ENCODE results near the gene WDR7.

Gene WDR7

DNA sequence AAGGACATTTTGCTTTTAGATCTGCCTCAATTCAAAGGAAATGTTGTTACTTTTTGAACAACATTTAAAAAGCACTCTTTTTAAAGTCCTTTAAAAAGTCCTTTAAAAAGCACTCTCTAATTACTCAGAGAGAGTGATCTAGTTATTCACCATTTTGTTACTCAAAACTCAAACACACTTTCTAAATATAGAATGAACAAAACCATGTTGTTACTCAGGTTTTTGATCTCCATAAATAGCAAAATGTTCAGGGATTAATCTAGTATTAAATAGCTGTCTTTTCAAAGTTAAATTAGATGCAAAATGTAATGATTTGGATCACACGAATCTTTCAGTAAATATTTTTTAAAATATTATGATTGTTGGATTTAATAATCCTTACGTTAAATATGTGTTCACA, 352.2 kb downstream of the WDR7 start:
- Histone ChIP-seq H3K4me1 (ENCODE audit: control insufficient read depth, low read depth, low read length) (no peaks in the 10 kb centered on the region), H3K9ac (ENCODE audit: low read length) (no peak overlapping the region), H2BK120ac (ENCODE audit: low read depth, low read length) (no peak overlapping the region), H3K4ac (ENCODE audit: low read depth, low read length) (no peak overlapping the region), H3K79me2 (ENCODE audit: control insufficient read depth, insufficient read depth, low read length) (no peaks in the 10 kb centered on the region), H4K5ac (ENCODE audit: low read length) (no peak overlapping the region), H3K79me1 (ENCODE audit: low read length) (no peaks in the 10 kb centered on the region), H2BK5ac (ENCODE audit: low read length) (no peak overlapping the region), H3K4me3 (ENCODE audit: low read length) (no peak overlapping the region), H3K23ac (ENCODE audit: low read length) (no peak overlapping the region), H3K56ac (ENCODE audit: low read length) (no peak overlapping the region), H2BK15ac (replicated peaks; ENCODE audit: low read depth) (no peak overlapping the region), H3K4me2 (ENCODE audit: low read length) (no peak overlapping the region), H2AK5ac (ENCODE audit: low read length) (no peak overlapping the region), H3K27ac (ENCODE audit: low read depth, low read length) (no peak overlapping the region), H4K8ac (ENCODE audit: low read depth, low read length) (no peak overlapping the region), H3K18ac (ENCODE audit: low read length) (no peak overlapping the region), H3K36me3 (ENCODE audit: control insufficient read depth, insufficient read depth, low read length) (no peaks in the 10 kb centered on the region), H3K27me3 (ENCODE audit: insufficient read depth, low read length, poor library complexity) (no peaks in the 10 kb centered on the region)
- no peak for DNase-seq
- 100% methylated on average over 1 of the region's 2 CpGs for WGBS (ENCODE audit: extremely low coverage, insufficient coverage, low lambda C conversion rate)

DNA sequence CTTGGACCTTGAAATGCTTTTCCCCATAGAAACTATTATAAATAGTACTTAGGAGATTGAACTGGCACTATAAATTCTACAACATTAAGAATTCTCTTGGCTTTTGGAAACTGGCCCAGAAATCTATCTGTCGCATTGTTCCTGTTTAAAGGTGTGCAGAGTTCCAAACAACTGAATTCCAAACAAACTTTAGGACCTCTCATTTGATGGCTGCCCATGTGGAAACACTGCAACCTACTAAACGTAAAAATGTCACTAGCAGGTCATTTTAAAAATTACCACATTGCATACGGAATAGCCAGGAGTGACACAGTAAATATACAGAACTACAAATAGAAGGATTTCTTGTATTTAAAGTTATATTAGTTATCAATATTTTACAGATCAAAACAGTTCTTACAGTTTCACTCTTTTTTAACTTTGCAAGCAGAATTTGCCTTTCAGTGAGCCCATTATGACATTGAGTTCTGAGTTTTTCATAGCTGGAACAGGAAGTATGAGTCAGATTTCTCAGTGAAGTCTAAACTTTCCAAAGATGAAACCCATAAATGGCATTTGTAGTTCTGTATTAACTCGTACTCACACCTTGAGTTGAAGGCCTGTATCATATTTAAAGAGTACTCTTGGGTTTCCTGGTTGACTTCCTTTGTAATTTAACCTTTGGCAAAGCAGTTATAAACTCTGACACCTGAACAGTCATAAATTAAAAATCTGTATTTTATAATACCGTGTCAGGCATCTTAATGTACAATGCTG, 353.4 kb downstream of the WDR7 start:
- Histone ChIP-seq H3K79me2 (ENCODE audit: control insufficient read depth, insufficient read depth, low read length) (no peaks in the 10 kb centered on the region), H3K36me3 (ENCODE audit: control insufficient read depth, insufficient read depth, low read length) (no peaks in the 10 kb centered on the region), H3K4ac (ENCODE audit: low read depth, low read length) (no peak overlapping the region), H3K56ac (ENCODE audit: low read length) (no peak overlapping the region), H2BK120ac (ENCODE audit: low read depth, low read length) (no peak overlapping the region), H3K4me1 (ENCODE audit: control insufficient read depth, low read depth, low read length) (no peaks in the 10 kb centered on the region), H3K23ac (ENCODE audit: low read length) (no peak overlapping the region), H3K9ac (ENCODE audit: low read length) (no peak overlapping the region), H3K79me1 (ENCODE audit: low read length) (no peaks in the 10 kb centered on the region), H3K27me3 (ENCODE audit: insufficient read depth, low read length, poor library complexity) (no peaks in the 10 kb centered on the region), H4K8ac (ENCODE audit: low read depth, low read length) (no peak overlapping the region), H3K4me2 (ENCODE audit: low read length) (no peak overlapping the region), H4K5ac (ENCODE audit: low read length) (no peak overlapping the region), H2BK5ac (ENCODE audit: low read length) (no peak overlapping the region), H3K18ac (ENCODE audit: low read length) (no peak overlapping the region), H2AK5ac (ENCODE audit: low read length) (no peak overlapping the region), H2BK15ac (replicated peaks; ENCODE audit: low read depth) (no peak overlapping the region), H3K4me3 (ENCODE audit: low read length) (no peak overlapping the region), H3K27ac (ENCODE audit: low read depth, low read length) (no peak overlapping the region)
- no CpG with 5 or more reads among the region's 5 CpGs for WGBS (ENCODE audit: extremely low coverage, insufficient coverage, low lambda C conversion rate)
- no peak for DNase-seq

DNA sequence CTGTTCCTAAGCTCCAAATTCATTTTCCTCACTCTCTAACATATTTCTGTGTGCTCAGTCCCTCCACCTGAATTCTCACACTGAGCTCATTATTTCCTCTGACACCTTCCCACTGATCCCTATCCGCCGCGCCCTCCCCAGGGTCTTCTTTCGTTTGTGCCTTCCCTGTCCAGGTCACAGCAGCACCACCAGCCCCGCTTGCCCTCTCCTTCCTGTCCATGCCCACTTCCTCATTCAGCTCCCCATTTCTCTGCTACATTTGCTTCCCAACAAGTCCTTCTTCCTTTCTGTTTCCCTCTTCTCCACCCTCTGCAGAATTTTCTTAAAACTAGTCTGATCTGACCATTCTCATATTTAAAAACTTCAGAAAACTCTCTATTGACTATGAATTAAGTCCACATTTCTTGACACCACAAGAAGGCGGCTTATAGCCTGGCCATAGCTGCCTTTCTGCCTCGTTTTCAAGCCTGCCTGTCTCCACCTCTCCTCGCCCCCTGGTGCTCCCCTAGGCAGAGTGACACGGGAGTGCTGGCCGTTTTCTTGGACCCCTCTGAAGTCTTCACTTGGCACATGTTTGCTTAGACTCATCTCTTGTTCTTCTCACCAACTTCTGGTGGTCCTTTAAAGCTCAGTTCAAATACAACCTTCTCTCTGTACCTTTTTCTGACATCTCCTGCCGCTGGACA, 357.0 kb downstream of the WDR7 start:
- Histone ChIP-seq H3K56ac (ENCODE audit: low read length) (no peak overlapping the region), H3K4me2 (ENCODE audit: low read length) (no peak overlapping the region), H4K5ac (ENCODE audit: low read length) (no peak overlapping the region), H3K9ac (ENCODE audit: low read length) (no peak overlapping the region), H3K4ac (ENCODE audit: low read depth, low read length) (no peak overlapping the region), H3K18ac (ENCODE audit: low read length) (no peak overlapping the region), H3K23ac (ENCODE audit: low read length) (no peak overlapping the region), H3K27me3 (ENCODE audit: insufficient read depth, low read length, poor library complexity) (no peaks in the 10 kb centered on the region), H3K27ac (ENCODE audit: low read depth, low read length) (no peak overlapping the region), H3K4me3 (ENCODE audit: low read length) (no peak overlapping the region), H3K79me2 (ENCODE audit: control insufficient read depth, insufficient read depth, low read length) (no peaks in the 10 kb centered on the region), H2BK15ac (replicated peaks; ENCODE audit: low read depth) (no peak overlapping the region), H3K36me3 (ENCODE audit: control insufficient read depth, insufficient read depth, low read length) (no peaks in the 10 kb centered on the region), H2BK5ac (ENCODE audit: low read length) (no peak overlapping the region), H3K4me1 (ENCODE audit: control insufficient read depth, low read depth, low read length) (no peaks in the 10 kb centered on the region), H4K8ac (ENCODE audit: low read depth, low read length) (no peak overlapping the region), H2BK120ac (ENCODE audit: low read depth, low read length) (no peak overlapping the region), H3K79me1 (ENCODE audit: low read length) (no peaks in the 10 kb centered on the region), H2AK5ac (ENCODE audit: low read length) (no peak overlapping the region)
- WGBS (ENCODE audit: extremely low coverage, insufficient coverage, low lambda C conversion rate) = no CpG with 5 or more reads among the region's 11 CpGs
- DNase-seq = no peak

DNA sequence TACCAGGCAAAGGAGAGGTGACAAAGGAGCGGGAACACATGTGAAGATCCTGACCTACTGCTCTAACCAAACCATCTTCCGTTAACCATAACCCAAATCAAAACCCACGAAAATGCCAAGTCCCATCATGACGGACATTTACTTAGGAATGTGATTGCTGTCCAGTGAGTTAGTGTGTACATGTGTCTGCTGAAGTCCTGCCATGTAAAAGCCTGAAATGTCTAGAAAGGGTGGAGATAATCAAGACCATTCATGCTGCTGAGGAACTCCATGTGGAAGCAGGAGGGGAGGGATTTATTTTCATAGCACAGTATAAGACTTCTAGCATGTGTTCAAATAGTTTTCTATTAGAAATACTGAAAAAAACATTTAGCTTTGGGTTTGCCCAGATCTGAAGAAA, 358.7 kb downstream of the WDR7 start:
- Histone ChIP-seq H4K5ac (ENCODE audit: low read length) (no peak overlapping the region), H3K18ac (ENCODE audit: low read length) (no peak overlapping the region), H3K4me1 (ENCODE audit: control insufficient read depth, low read depth, low read length) (no peaks in the 10 kb centered on the region), H3K36me3 (ENCODE audit: control insufficient read depth, insufficient read depth, low read length) (no peaks in the 10 kb centered on the region), H3K9ac (ENCODE audit: low read length) (no peak overlapping the region), H3K27me3 (ENCODE audit: insufficient read depth, low read length, poor library complexity) (no peaks in the 10 kb centered on the region), H3K23ac (ENCODE audit: low read length) (no peak overlapping the region), H3K79me1 (ENCODE audit: low read length) (no peaks in the 10 kb centered on the region), H2BK5ac (ENCODE audit: low read length) (no peak overlapping the region), H3K27ac (ENCODE audit: low read depth, low read length) (no peak overlapping the region), H2BK15ac (replicated peaks; ENCODE audit: low read depth) (no peak overlapping the region), H3K4me2 (ENCODE audit: low read length) (no peak overlapping the region), H2BK120ac (ENCODE audit: low read depth, low read length) (no peak overlapping the region), H3K56ac (ENCODE audit: low read length) (no peak overlapping the region), H3K4ac (ENCODE audit: low read depth, low read length) (no peak overlapping the region), H3K79me2 (ENCODE audit: control insufficient read depth, insufficient read depth, low read length) (no peaks in the 10 kb centered on the region), H4K8ac (ENCODE audit: low read depth, low read length) (no peak overlapping the region), H3K4me3 (ENCODE audit: low read length) (no peak overlapping the region), H2AK5ac (ENCODE audit: low read length) (no peak overlapping the region)
- no CpG with 5 or more reads among the region's 4 CpGs for WGBS (ENCODE audit: extremely low coverage, insufficient coverage, low lambda C conversion rate)
- DNase-seq = no peak

DNA sequence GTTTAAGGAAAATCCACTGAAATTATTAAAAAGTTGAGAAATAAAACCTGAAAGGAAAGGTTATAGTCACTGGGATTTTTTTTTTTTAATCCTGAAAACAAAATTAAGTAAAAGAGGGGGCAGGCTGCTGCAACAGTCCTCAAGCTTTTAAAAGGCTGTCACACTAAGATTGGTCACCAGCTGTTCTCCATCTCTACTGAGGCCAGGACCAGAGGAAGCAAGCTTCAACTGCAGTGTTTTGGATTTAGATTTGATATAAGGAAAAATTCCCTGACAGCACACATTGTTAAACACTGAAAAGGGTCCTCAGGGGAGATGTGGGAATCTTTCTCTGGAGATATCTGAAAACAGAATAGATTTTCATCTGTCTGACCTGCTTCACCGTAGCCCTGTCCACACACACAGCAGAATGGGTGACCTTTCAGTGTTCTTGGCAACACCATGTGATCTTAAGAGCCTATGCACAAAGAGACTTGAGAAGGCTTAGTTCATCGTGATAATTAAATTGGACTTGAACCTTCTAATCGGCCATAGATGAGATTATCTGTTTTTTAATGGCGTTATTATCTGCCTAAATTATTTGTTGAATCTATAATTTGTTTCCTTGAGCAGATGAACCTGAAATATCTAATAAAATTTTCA, 363.7 kb downstream of the WDR7 start:
- no peak overlapping the region for H2BK5ac ChIP-seq (ENCODE audit: low read length)
- no peak overlapping the region for H2BK120ac ChIP-seq (ENCODE audit: low read depth, low read length)
- DNase-seq = no peak
- no peak overlapping the region for H3K18ac ChIP-seq (ENCODE audit: low read length)
- H2BK15ac ChIP-seq (replicated peaks; ENCODE audit: low read depth) = no peak overlapping the region
- no peak overlapping the region for H3K56ac ChIP-seq (ENCODE audit: low read length)
- no peaks in the 10 kb centered on the region for H3K36me3 ChIP-seq (ENCODE audit: control insufficient read depth, insufficient read depth, low read length)
- H3K27me3 ChIP-seq (ENCODE audit: insufficient read depth, low read length, poor library complexity) = no peaks in the 10 kb centered on the region
- H3K9ac ChIP-seq (ENCODE audit: low read length) = no peak overlapping the region
- H3K4me1 ChIP-seq (ENCODE audit: control insufficient read depth, low read depth, low read length) = no peaks in the 10 kb centered on the region
- no peak overlapping the region for H3K23ac ChIP-seq (ENCODE audit: low read length)
- WGBS (ENCODE audit: extremely low coverage, insufficient coverage, low lambda C conversion rate) = no CpG with 5 or more reads among the region's 4 CpGs
- H3K79me2 ChIP-seq (ENCODE audit: control insufficient read depth, insufficient read depth, low read length) = no peaks in the 10 kb centered on the region
- H2AK5ac ChIP-seq (ENCODE audit: low read length) = no peak overlapping the region
- no peaks in the 10 kb centered on the region for H3K79me1 ChIP-seq (ENCODE audit: low read length)
- H4K8ac ChIP-seq (ENCODE audit: low read depth, low read length) = no peak overlapping the region
- no peak overlapping the region for H3K4me3 ChIP-seq (ENCODE audit: low read length)
- no peak overlapping the region for H3K4ac ChIP-seq (ENCODE audit: low read depth, low read length)
- H3K27ac ChIP-seq (ENCODE audit: low read depth, low read length) = no peak overlapping the region
- H3K4me2 ChIP-seq (ENCODE audit: low read length) = no peak overlapping the region
- no peak overlapping the region for H4K5ac ChIP-seq (ENCODE audit: low read length)

Measured in mesendoderm (in vitro differentiated cells).